Activated gamma-delta T cell treated with anti-CD3 and anti-CD28 coated beads, Interleukin-2, amount 50 U/mL, for 16 hours (primary cell): ENCODE data around the gene MAN2A1.
"Not testable (repeated sequence)": the region's sequence is repeated elsewhere in the genome, so short reads cannot be mapped to it uniquely, and the experiment has no call there.

Experiments
- DNase-seq: peaks from one replicate; pipeline ENCODE4 v3.0.0-alpha.2; 2020; ENCODE audit warnings: low read depth

MAN2A1 gene

GRCh38 chr5:109756543-109757185, 66.9 kb downstream of the MAN2A1 start:
- DNase-seq, result no peak

DNA sequence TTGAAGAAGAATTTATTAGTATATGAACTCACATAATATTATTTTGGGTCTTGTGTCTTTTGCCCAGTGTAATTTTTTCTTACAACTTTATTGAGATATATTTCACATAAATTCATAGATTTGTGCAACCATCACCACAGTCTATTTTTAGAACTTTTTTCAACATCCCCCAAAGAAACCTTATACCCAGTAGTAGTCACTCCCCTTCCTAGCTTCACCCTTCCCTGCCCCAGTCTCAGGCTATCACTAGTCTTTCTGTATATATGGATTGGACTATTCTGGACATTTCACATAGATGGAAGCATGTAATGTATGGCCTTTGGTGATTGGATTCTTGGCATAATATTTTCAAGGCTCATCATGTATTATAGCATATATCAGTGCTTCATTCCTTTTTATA, 67.8 kb downstream of the MAN2A1 start:
- no peak for DNase-seq

DNA sequence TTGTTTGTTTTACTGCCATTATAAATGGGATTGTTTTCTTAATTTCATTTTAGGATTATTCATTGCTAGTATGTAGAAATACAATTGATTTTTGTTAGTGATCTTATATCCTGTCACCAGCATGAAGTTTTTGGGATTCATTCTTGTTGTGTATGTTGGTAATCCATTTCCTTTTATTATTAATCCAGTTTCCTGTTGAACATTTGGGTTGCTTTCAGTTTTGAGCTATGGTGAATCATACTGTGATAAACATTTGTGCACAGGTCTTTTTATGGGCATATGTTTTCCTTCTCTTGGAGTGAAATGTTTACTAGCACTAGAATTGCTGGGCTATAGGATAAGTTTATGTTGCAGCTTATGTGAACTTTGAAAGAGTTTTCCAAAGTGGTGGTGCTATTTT, 69.6 kb downstream of the MAN2A1 start:
- DNase-seq, result no peak

DNA sequence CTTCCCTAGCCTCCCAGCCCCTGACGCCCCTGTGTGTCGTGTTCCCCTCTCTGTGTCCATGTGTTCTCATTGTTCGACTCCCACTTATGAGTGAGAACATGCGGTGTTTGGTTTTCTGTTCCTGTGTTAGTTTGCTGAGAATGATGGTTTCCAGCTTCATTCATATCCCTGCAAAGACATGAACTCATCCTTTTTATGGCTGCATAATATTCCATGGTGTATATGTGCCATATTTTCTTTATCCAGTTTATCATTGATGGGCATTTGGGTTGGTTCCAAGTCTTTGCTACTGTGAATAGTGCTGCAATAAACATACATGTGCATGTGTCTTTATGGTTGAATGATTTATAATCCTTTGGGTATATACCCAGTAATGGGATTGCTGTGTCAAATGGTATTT, 70.4 kb downstream of the MAN2A1 start:
- not testable (repeated sequence) for DNase-seq

- no peak for DNase-seq
Observed at GRCh38 chr5:109762821-109763220, 73.1 kb downstream of the MAN2A1 start.

DNA sequence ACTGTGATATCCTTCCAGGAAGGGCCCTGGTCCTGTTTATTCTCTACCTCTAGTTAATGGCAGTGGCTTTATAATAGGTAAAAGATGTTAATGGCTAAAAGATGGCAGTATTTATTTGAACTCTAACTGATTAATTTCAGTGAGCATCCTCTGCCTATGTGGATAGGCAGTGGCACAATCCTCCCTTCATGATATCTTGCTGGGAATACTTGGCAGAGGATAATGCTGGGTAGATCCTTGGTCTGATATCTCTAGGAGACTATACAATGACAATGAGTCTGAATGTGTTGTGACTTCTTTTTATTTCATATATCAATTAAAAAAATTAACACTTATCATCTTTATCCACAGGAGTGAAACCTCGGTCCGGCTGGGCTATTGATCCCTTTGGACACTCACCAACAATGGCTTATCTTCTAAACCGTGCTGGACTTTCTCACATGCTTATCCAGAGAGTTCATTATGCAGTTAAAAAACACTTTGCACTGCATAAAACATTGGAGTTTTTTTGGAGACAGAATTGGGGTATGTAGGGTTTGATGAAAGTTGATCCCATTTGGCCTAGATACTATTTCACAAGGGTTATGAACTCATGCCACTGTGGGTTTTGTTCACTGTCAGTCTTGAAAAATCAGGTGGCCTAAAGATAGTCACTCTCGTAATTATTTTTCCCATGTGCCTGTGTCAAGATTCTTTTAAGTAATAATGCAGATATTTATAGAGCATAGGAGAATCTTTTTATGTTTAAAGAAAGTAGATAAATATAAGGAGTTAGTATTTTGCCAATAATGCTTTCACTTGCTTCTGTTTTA, 77.7 kb downstream of the MAN2A1 start:
- DNase-seq, result no peak

GRCh38 chr5:109767997-109768396, 78.3 kb downstream of the MAN2A1 start:
- DNase-seq, result no peak

GRCh38 chr5:109769597-109770291, 80.0 kb downstream of the MAN2A1 start:
- DNase-seq, result no peak

DNA sequence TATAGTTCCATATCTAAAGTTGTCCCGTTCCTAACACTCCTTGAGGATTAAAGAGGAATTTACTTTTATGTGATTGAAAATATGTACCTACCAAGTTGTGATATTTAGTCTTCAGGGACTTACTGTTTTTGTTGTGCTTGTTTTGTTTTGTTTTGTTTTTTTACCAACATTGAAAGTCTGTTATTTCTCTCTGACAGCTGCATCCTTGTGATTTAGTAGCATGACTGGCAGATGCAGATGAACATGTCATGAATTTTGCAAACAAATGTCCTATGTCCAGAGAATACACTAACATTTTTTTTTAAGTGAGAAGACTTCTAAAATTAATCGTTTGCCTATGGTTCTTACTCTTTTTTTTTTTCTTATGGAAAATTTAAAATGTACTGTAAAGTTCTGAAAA, 85.4 kb downstream of the MAN2A1 start:
- DNase-seq, result no peak

- DNase-seq, result no peak
Observed at GRCh38 chr5:109779036-109779735, 89.5 kb downstream of the MAN2A1 start.

DNA sequence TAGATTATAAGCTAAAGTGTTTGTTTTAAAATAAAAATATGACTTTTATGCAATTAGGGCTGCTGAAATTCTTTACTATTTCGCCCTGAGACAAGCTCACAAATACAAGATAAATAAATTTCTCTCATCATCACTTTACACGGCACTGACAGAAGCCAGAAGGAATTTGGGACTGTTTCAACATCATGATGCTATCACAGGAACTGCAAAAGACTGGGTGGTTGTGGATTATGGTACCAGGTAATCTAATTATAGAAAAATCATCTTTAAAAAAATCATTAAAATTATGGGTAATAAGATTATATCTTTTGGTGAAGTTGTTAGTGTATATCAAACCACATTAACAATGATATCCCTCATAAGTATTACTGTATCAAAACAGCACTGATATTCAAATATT, 95.0 kb downstream of the MAN2A1 start:
- DNase-seq, result no peak

GRCh38 chr5:109786206-109786855, 96.6 kb downstream of the MAN2A1 start:
- no peak for DNase-seq

GRCh38 chr5:109788596-109788995, 98.9 kb downstream of the MAN2A1 start:
- no peak for DNase-seq

- DNase-seq, result no peak
Observed at GRCh38 chr5:109792613-109793012, 102.9 kb downstream of the MAN2A1 start.

GRCh38 chr5:109803854-109804253, 114.1 kb downstream of the MAN2A1 start:
- no peak for DNase-seq

- DNase-seq, result no peak
Observed at GRCh38 chr5:109805472-109805871, 115.7 kb downstream of the MAN2A1 start.

DNA sequence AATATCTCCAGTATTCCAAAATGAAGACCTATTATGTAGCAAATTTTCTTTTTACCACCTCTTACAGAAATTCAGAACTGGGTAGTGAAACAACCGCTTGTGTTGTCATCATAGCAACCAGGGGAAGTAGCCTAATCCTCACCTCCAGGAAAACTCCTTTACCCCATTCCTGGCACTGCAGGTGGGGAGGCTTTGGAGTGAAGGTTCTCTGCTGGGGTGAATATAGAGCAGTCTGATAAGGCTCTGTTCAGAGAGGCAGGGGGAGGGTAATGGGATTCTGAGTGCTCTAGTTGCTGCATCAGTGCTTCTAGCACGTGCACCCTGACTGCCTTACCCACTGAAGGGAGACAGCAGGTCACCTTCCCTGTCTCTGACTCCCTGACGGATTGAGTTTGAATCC, 116.2 kb downstream of the MAN2A1 start:
- DNase-seq, result no peak

- DNase-seq, result no peak
Observed at GRCh38 chr5:109812698-109813097, 123.0 kb downstream of the MAN2A1 start.

DNA sequence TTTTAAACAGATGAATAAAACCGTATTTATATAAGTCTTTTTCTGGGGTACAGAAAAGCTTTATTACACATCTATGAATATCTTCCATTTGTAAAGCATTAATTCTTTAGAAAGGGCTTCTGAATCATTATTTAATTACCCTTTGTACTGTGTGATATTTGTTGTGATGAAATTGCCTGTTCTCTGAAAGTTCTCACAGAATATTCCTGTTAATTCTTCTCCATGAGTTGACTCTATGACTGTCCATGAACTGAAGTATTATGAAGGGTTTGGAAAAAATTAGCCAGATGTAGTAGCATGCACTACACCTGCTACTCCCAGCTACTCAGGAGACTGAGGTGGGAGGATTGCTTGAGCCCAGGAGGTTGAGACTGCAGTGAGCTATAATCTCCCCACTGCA, 127.0 kb downstream of the MAN2A1 start:
- DNase-seq, result no peak

DNA sequence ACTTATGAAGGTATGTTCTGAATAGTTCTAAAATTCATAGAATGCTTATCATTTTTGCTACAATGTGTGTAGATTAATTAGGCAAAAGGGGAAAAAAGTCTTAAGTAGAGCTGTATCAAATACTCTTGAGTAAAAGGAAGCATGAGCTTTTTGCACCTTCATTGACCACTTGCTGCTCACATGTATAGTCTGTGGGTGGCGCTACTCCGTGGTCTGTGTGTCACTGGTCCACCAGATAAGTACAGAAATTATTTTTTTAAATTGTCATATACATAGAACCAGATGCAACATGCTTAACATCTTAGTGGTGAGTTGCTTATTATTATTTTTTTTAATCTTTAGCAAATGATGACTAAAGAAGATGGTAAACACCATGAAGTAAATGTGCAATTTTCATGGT, 130.2 kb downstream of the MAN2A1 start:
- DNase-seq, result no peak

- DNase-seq, result no peak
Observed at GRCh38 chr5:109823597-109823996, 133.9 kb downstream of the MAN2A1 start.

- no peak for DNase-seq
Observed at GRCh38 chr5:109825450-109825849, 135.7 kb downstream of the MAN2A1 start.
